GM18499 (cell line): ENCODE results near the gene ABHD1.
"Not testable (repeated sequence)": the region's sequence is repeated elsewhere in the genome, so short reads cannot be mapped to it uniquely, and the experiment has no call there.

ENCODE experiments used
- ATAC-seq: cut with Tn5 transposase; IDR thresholded peaks from one replicate; pipeline ENCODE4 v1.9.1; 2021; ENCODE audit warnings: moderate number of reproducible peaks; ENCODE audit not compliant: insufficient read depth, unreplicated experiment

The ABHD1 gene

DNA sequence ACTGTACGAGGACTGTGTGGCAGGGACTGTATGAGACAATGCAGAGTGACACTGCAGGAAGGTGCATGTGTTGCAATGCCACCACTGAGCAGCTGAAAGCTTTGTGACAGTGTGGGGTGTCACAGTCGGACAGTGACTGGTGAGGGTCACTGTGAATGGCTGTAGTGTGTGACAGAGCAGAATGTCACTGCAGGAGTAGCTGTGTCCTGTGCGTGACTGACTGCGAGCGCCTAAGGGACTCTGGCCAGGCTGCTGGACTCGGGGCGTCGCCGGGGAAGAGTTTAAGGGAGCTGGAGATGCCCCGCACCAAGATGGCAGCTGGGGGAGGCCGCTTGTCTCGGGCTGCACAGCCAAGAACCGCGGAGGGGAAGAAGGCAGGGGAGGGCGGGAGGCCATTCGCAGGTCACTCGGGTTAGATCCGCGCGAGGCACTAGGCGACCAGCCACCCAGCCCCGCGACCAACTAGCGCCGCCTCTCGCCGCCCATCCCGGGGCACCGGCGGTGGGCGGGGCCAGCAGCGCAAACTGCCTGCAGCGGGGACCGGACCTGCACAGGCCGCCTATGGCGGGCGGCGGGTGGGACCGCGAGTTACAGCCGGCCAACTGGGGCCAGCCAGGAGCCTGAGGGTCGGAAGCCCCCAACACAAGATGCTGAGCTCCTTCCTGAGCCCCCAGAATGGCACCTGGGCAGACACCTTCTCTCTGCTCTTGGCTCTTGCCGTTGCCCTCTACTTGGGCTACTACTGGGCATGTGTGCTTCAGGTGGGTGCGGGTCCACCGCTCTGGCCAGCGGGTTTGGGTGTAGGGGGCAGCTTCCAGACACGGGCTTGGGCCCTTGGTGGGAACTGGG is at the start of gene ABHD1:
Gene ABHD1, plus strand, starts transcription at position 514 of the 849 bp plus-strand sequence. Its CDS starts 134 bp downstream, at position 648.
- ATAC-seq, result no peak

DNA sequence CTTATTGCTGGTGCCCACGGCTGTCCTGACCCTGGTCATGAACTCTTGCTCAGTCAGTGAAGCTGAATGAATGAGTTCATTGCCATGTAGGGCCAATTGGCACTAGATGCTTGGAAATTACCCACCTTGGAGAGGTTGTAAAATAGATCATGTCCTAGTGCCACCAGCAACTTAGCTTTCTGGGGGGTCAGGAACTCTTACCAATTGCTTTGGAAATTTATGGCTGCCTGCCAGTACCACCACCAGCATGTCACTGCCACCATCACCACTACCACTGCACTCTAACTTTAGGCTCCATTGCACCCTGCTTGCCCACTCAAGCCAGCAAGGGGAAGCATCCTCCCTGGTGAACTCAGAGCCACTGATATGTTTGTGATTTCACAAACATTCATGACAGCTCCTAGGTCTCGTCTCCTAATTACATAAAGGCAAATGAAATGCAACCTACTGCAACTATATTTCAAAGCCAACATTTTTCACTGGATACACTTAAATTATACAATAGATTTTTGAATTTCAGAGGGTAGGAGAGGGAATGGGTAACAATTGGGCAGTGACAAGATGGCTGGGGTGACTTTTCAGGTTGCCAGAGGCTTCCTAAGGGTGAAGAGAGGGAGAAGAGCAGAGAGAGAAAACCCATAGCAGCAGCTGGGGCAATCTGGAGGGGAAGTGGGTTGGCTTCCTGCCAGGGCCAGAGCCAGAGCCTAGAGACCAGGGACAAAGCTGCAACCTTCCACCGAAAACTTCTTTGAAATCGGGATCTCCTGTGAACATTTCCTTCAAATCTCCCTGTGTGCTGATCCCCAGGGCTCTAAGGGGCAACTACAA is 48.7 kb upstream of the ABHD1 start:
- no peak for ATAC-seq

- not testable (repeated sequence) for ATAC-seq
Observed at GRCh38 chr2:27075566-27075871, 48.1 kb upstream of the ABHD1 start.

DNA sequence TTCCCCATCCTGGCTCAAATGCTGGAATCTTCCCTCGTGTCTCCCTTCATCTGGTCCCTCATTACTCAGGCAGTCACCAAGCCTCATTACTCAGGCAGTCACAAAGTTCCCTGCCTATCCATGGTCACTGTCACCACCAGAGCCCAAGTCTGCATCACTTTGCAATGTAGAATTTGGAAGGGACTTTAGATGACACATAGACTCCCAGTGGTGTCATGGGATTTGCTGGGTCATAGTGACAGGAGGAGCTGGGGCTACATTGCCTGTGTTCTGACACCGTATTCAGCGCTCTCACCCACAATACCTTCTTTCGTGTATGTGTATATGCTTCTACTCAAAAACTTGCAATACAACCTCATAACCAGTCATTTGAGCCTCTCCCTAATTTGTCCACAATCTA is 47.3 kb upstream of the ABHD1 start:
- ATAC-seq, result no peak

DNA sequence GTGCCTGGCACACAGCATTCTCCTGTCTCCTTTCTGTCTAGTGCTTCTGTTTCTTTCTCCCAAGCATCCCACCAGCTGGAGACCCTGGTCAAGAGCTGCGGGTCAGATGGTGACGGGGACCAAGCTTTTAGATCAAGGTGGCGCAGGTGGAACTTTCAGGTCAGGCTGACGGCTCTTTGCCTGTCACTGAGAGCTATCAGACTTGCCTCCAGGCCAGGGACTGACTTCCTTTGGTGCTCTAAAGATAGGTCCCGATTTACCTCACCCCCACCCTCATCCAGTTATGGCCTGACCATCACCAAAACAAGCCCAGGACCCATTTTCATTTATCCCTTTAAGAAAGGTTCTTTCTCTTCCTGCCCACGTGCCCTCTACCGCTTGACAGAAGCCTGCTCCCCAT is 46.4 kb upstream of the ABHD1 start:
- ATAC-seq, result no peak

DNA sequence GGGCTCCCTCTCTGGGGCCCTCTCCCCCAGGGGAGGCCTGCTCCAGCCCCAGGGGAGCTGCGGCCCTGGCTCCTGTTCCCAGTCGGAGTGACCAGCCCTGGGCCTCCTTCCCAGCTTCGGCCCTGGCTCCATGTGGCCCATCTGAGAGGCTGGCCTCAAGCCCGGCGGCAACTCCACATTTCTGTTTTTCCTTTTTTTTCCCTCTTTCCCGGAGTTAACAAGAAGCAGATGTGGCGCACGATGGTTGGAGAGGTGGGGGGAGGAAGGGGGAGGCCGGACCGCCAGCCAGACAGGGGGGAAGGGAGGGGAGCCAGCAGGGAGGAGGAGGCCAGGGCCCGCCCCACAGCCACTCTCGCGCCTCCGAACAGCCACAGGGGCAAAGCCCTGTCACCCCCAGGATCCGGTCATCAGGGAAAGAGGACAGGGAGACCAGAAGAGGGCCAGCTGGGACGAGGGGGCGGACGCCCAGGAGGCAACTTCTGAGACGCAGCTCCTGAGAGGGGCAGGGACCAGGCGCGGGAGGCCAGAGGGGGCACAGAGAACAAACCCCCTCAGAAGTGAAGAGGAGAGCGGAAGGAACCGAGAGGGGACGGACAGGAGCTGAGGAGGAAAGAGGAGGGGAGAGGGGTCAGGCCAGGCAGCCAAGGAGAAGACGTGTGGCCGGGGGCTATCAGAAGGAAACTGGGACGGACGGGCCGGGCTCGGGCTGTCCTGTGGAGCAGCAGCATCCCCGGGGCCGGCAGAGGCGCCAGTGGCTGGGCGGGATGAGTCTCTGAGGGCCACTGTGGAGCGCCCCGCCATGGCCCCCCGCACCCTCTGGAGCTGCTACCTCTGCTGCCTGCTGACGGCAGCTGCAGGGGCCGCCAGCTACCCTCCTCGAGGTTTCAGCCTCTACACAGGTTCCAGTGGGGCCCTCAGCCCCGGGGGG is 45.1 kb upstream of the ABHD1 start, which contains the start of gene EMILIN1:
Gene EMILIN1, plus strand, starts transcription at position 349 of the 928 bp plus-strand sequence. Its CDS starts 451 bp downstream, at position 800.
- ATAC-seq, result no peak

DNA sequence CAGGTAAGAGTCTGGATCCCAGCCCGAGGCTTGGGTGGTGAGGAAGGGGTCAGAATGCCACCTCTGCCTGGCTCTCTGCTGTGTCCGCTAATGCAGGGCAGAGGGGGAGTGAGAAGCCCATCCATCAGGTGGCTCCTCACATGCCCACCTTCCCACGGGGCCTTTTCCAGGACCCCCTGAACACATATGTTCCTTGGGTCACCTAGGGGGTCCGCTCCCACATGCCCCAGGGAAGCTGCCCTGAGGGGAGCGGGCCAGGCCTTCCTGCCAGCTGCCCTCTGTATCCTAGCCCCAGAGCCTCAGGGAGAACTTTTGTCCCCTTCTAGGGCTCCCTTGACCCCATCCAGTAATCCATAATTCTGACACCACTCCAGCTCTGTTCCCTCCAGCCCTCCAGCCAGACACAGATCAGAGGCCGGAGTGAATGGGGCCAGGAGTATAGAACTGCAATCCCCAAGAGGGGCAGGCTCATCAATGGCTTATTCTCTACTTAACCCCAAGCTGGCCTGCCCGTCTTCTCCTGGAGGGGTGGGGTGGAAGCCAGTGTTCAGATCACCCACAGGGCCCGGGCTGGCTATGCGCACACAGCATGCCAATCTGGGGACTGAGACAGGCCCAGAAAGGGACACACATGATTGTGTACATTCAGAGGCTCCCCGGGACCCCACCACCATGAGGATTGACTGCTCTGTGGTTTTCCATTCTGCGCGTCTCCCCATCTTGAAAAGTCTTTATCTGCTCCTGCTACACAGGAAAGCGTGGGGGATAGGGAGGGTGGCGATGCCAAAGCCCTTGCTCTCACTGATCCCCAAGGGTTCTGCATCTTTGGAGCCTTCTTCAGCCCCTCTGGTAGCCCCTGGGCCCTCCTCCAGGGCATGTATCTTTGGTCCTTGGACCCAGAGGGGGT is 44.1 kb upstream of the ABHD1 start:
- no peak for ATAC-seq

- ATAC-seq, result no peak
Observed at GRCh38 chr2:27080140-27080469, 43.5 kb upstream of the ABHD1 start.

GRCh38 chr2:27080603-27080936 is 43.0 kb upstream of the ABHD1 start:
- ATAC-seq, result no peak

DNA sequence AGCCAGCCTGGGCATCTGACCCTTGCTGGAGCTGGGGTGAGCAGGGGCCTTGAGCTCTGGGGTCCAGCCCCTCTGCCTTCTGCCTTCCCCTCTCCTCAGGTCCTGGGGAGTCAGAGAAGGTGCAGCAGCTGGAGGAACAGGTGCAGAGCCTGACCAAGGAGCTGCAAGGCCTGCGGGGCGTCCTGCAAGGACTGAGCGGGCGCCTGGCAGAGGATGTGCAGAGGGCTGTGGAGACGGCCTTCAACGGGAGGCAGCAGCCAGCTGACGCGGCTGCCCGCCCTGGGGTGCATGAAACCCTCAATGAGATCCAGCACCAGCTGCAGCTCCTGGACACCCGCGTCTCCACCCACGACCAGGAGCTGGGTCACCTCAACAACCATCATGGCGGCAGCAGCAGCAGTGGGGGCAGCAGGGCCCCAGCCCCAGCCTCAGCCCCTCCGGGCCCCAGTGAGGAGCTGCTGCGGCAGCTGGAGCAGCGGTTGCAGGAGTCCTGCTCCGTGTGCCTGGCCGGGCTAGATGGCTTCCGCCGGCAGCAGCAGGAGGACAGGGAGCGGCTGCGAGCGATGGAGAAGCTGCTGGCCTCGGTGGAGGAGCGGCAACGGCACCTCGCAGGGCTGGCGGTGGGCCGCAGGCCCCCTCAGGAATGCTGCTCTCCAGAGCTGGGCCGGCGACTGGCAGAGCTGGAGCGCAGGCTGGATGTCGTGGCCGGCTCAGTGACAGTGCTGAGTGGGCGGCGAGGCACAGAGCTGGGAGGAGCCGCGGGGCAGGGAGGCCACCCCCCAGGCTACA is 41.4 kb upstream of the ABHD1 start:
- no peak for ATAC-seq

GRCh38 chr2:27082773-27083409 is 40.7 kb upstream of the ABHD1 start:
- ATAC-seq, result no peak

GRCh38 chr2:27083410-27084296 is 40.0 kb upstream of the ABHD1 start:
- no peak for ATAC-seq

GRCh38 chr2:27084297-27085061 is 39.1 kb upstream of the ABHD1 start:
- no peak for ATAC-seq

GRCh38 chr2:27085062-27085672 is 38.4 kb upstream of the ABHD1 start:
- ATAC-seq, result no peak

DNA sequence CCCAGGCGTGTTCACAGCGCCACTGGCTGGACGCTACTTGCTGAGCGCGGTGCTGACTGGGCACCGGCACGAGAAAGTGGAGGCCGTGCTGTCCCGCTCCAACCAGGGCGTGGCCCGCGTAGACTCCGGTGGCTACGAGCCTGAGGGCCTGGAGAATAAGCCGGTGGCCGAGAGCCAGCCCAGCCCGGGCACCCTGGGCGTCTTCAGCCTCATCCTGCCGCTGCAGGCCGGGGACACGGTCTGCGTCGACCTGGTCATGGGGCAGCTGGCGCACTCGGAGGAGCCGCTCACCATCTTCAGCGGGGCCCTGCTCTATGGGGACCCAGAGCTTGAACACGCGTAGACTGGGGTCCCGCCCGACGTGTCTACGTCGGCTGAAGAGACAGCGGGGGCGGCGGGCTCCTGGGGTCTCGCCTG is 37.9 kb upstream of the ABHD1 start:
- no peak for ATAC-seq

DNA sequence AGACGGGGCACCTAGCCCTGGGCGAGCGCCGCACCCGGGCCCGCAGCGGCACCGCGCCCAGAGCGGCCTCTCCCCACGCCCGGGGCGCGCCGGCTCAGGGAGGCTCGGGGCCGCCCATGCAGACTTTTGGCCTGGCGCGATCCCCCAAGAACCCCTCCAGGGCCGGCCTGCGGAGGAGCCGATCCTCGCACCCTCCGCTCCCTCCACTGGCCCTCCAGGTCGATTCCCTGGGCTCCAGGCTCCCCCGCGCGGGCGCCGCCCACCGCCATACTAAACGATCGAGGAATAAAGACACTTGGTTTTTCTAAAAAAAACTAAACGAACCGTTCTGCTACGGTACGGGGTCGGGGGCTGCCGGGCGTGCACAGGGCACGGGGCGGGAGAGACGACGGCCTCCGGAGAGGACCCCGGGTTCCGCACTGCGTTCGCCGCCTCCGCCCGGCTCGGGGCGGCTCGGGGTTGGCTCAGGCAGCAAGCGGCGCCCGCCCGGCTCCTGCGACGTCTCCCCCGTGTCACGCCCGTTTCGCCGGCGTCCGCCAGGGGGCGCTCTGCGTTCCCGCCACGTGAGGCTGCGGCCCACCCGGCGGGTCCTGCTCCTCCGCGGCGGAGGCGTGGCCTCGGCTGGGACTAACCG is 37.4 kb upstream of the ABHD1 start:
- ATAC-seq, result peak; percentile 37
